ENCODE data around the gene COPS3.

Gene COPS3

GRCh38 chr17:17226451-17227265, 54.4 kb downstream of the COPS3 start:
- Mint-ChIP-seq H3K27me3 (no peaks in the 10 kb centered on the region), H3K36me3 (ENCODE audit: low read depth) (peaks cover 100% of the 10 kb centered on the region), H3K27ac (no peak overlapping the region), H3K9me3 (no peaks in the 10 kb centered on the region), H3K4me1 (ENCODE audit: low read depth) (no peaks in the 10 kb centered on the region), H3K4me3 (no peak overlapping the region)
- intact Hi-C loops (cut with micrococcal nuclease): no loop called here

- H3K27me3 Mint-ChIP-seq: no peaks in the 10 kb centered on the region
- no peaks in the 10 kb centered on the region for H3K9me3 Mint-ChIP-seq
- intact Hi-C loops (cut with micrococcal nuclease): no loop called here
- no peaks in the 10 kb centered on the region for H3K4me1 Mint-ChIP-seq (ENCODE audit: low read depth)
- H3K4me3 Mint-ChIP-seq: no peak overlapping the region
- no peak overlapping the region for H3K27ac Mint-ChIP-seq
- H3K36me3 Mint-ChIP-seq (ENCODE audit: low read depth): peaks cover 100% of the 10 kb centered on the region
These were observed 55.1 kb downstream of the COPS3 start for GRCh38 chr17:17225901-17226300.

DNA sequence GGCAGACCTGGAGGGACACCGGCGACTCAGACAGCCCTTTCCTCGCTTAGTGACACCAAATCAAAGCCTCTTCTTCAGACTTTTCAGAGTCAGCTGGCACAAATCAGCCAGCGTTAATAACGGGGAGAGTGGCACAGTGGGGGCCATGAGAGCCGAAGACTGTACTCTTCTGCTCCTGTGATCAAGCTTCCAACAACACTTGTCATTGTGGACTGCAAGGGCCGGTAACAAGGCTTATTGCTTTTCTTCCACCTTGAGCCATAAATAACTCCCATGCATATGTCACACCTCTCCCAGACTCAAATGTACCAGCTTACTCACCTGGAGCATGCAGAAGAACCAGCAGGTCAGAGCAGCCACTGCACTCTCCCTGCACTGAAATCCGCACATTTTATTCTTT, 56.9 kb downstream of the COPS3 start:
- H3K4me1 Mint-ChIP-seq (ENCODE audit: low read depth): no peaks in the 10 kb centered on the region
- no peaks in the 10 kb centered on the region for H3K27me3 Mint-ChIP-seq
- H3K9me3 Mint-ChIP-seq: no peaks in the 10 kb centered on the region
- H3K36me3 Mint-ChIP-seq (ENCODE audit: low read depth): peaks cover 100% of the 10 kb centered on the region
- intact Hi-C loops (cut with micrococcal nuclease): no loop called here
- H3K27ac Mint-ChIP-seq: no peak overlapping the region
- H3K4me3 Mint-ChIP-seq: no peak overlapping the region

DNA sequence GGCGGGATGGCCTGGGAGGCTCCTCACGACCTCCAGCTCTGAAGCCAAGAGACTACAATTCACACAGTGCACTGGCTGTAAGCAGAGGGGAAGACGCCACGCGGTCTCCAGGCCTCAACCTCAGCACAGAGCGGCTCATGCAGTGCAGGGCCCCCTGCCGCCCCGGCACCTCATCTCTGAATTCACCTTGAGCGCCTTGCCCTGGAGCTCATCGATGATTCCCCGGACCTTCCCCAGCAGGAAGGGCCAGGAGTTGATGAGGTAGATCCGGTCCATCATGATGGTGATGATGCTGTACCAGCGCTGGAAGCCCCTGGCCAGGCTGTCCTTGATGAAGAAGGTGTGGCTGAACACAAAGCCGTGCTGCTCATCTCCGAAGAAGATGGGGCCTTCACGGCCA, 57.3 kb downstream of the COPS3 start:
- Mint-ChIP-seq H3K27me3 (no peaks in the 10 kb centered on the region), H3K9me3 (no peaks in the 10 kb centered on the region), H3K27ac (no peak overlapping the region), H3K4me3 (no peak overlapping the region), H3K4me1 (ENCODE audit: low read depth) (no peaks in the 10 kb centered on the region), H3K36me3 (ENCODE audit: low read depth) (peaks cover 100% of the 10 kb centered on the region)
- intact Hi-C loops (cut with micrococcal nuclease): no loop called here

DNA sequence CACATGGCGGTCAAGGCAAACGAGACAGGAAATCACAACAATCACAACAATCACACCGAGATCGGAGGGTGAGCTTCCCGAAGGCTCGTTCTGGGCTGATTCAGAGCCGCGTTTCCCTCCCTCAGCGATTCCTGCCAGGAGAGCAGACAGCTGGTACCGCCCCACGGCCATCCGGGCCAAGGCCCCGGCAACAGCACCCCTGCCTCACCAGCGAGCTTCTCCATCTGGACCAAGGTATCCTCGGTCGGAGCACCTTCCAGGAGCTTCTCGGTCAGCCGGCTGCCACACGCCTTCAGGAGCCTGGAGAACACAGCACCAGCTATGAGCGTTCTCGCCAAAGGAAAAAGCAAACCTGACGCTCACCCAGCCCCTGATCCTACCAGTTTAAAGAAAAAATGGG, 59.7 kb downstream of the COPS3 start:
- Mint-ChIP-seq H3K27me3 (no peaks in the 10 kb centered on the region), H3K4me1 (ENCODE audit: low read depth) (no peaks in the 10 kb centered on the region), H3K27ac (no peak overlapping the region), H3K4me3 (no peak overlapping the region), H3K36me3 (ENCODE audit: low read depth) (peaks cover 100% of the 10 kb centered on the region), H3K9me3 (no peaks in the 10 kb centered on the region)
- intact Hi-C loops (cut with micrococcal nuclease): no loop called here

GRCh38 chr17:17220529-17220928, 60.5 kb downstream of the COPS3 start:
- Mint-ChIP-seq H3K27me3 (no peaks in the 10 kb centered on the region), H3K4me3 (no peak overlapping the region), H3K9me3 (no peaks in the 10 kb centered on the region), H3K27ac (no peak overlapping the region), H3K36me3 (ENCODE audit: low read depth) (peaks cover 100% of the 10 kb centered on the region), H3K4me1 (ENCODE audit: low read depth) (no peaks in the 10 kb centered on the region)
- intact Hi-C loops (cut with micrococcal nuclease): no loop called here

- H3K4me3 Mint-ChIP-seq: no peak overlapping the region
- H3K36me3 Mint-ChIP-seq (ENCODE audit: low read depth): peaks cover 100% of the 10 kb centered on the region
- H3K27me3 Mint-ChIP-seq: no peaks in the 10 kb centered on the region
- no peaks in the 10 kb centered on the region for H3K4me1 Mint-ChIP-seq (ENCODE audit: low read depth)
- intact Hi-C loops (cut with micrococcal nuclease): no loop called here
- H3K27ac Mint-ChIP-seq: no peak overlapping the region
- H3K9me3 Mint-ChIP-seq: no peaks in the 10 kb centered on the region
These were observed 63.1 kb downstream of the COPS3 start for GRCh38 chr17:17217995-17218394.

GRCh38 chr17:17216776-17217175, 64.3 kb downstream of the COPS3 start:
- H3K4me1 Mint-ChIP-seq (ENCODE audit: low read depth): no peaks in the 10 kb centered on the region
- intact Hi-C loops (cut with micrococcal nuclease): no loop called here

DNA sequence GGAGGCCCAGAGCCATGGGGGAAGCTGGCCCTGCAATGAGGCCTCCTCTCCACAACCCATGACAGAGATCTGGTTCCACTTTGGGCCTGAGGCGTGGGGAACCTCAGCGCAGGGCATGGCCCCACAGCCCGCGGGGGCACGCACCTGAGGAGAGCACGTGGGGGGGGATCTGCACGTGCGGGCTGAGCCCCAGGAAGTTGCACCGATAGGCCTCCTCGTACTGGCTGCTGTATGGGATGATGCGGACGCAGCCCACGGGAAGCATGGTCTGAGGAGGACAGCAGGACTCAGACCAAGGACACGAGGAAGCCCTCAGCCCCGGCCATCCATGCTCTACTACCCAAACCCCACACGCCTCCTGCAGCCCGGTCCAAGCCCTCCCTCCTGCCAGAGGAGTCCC, 64.8 kb downstream of the COPS3 start:
- intact Hi-C loops (cut with micrococcal nuclease): no loop called here
- no peak overlapping the region for H3K4me3 Mint-ChIP-seq
- no peaks in the 10 kb centered on the region for H3K27me3 Mint-ChIP-seq
- no peak overlapping the region for H3K27ac Mint-ChIP-seq
- no peaks in the 10 kb centered on the region for H3K9me3 Mint-ChIP-seq
- peaks cover 98% of the 10 kb centered on the region for H3K36me3 Mint-ChIP-seq (ENCODE audit: low read depth)
- no peaks in the 10 kb centered on the region for H3K4me1 Mint-ChIP-seq (ENCODE audit: low read depth)

More at GRCh38 chr17:17216776-17217175, 64.3 kb downstream of the COPS3 start:
- Mint-ChIP-seq H3K27ac (no peak overlapping the region), H3K27me3 (no peaks in the 10 kb centered on the region), H3K4me3 (no peak overlapping the region), H3K36me3 (ENCODE audit: low read depth) (peaks cover 98% of the 10 kb centered on the region), H3K9me3 (no peaks in the 10 kb centered on the region)

DNA sequence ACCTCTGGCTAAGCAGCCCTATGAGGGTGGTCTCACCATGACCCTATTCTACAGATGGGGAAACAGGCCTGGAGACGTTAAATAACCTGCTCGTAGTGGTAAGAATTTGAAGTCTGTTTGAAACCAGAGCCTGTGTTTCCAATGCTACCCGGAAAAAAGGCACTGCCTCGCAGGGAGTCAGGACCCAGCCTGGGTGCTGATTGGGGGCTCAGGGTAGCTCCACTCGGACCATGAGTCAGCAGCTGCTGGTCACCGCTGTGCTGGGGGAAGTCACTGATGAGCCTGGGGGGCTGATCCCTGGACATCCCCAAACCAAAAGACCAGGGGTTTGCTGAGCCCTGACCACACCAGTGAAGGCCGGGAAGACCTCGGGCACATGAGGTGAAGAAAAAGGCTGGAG, 65.5 kb downstream of the COPS3 start:
- Mint-ChIP-seq H3K4me3 (no peak overlapping the region), H3K9me3 (no peaks in the 10 kb centered on the region), H3K4me1 (ENCODE audit: low read depth) (no peaks in the 10 kb centered on the region), H3K36me3 (ENCODE audit: low read depth) (peaks cover 98% of the 10 kb centered on the region), H3K27me3 (no peaks in the 10 kb centered on the region), H3K27ac (no peak overlapping the region)
- intact Hi-C loops (cut with micrococcal nuclease): no loop called here

GRCh38 chr17:17214646-17215436, 66.2 kb downstream of the COPS3 start:
- Mint-ChIP-seq H3K27ac (no peak overlapping the region), H3K27me3 (no peaks in the 10 kb centered on the region), H3K9me3 (no peaks in the 10 kb centered on the region), H3K4me3 (no peak overlapping the region), H3K36me3 (ENCODE audit: low read depth) (peaks cover 92% of the 10 kb centered on the region), H3K4me1 (ENCODE audit: low read depth) (no peaks in the 10 kb centered on the region)
- intact Hi-C loops (cut with micrococcal nuclease): no loop called here

GRCh38 chr17:17213775-17214174, 67.3 kb downstream of the COPS3 start:
- intact Hi-C loops (cut with micrococcal nuclease): no loop called here

DNA sequence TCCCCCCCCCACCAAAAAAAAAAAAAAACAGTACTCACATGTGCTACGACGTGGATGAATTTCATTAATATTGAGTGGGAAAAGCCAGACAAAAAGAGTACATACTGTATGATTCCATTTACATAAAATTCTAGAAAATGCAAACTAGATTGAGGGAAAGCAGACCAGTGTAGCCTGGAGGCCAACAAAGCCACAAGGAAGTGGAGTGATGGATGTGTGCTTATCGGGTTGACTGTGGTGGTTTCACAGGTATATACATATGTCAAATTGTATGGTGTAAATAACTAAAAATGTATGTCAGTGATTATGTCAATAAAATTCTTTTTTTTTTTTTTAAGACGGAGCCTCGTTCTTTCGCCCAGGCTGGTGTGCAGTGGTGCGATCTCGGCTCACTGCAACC, 73.0 kb downstream of the COPS3 start:
- no peak overlapping the region for H3K4me3 Mint-ChIP-seq
- H3K27me3 Mint-ChIP-seq: peaks cover 15% of the 10 kb centered on the region
- no peaks in the 10 kb centered on the region for H3K9me3 Mint-ChIP-seq
- intact Hi-C loops (cut with micrococcal nuclease): loop anchor here (2.0 kb wide), 1 partner anchor 57 kb away; no protein-coding TSS in a partner anchor
- peaks cover 32% of the 10 kb centered on the region for H3K36me3 Mint-ChIP-seq (ENCODE audit: low read depth)
- H3K27ac Mint-ChIP-seq: no peak overlapping the region
- peaks cover 33% of the 10 kb centered on the region for H3K4me1 Mint-ChIP-seq (ENCODE audit: low read depth)

More at GRCh38 chr17:17213775-17214174, 67.3 kb downstream of the COPS3 start:
- Mint-ChIP-seq H3K4me1 (ENCODE audit: low read depth) (no peaks in the 10 kb centered on the region), H3K27ac (no peak overlapping the region), H3K9me3 (no peaks in the 10 kb centered on the region), H3K36me3 (ENCODE audit: low read depth) (peaks cover 81% of the 10 kb centered on the region), H3K4me3 (no peak overlapping the region), H3K27me3 (no peaks in the 10 kb centered on the region)

DNA sequence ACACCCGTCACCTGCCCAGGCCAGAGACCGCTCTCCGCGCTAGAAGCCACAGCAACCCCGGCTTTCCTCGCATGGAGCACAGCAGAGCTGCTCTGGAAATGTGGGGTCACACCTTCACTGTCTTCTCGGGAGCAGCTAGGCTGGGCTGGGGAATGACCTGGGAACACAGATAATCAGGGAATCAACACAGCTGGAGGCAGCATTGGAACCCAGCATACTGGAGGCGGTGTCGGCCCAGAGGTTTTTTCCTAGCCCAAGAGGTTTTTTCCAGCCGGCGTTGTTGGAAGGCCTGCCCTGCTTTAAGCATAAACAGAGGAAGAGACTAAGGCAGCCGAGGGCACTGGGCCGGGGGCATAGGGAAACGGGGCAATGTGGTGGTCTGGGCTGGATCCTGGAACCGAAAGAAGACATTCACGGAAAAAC, 74.1 kb downstream of the COPS3 start:
- H3K9me3 Mint-ChIP-seq: no peaks in the 10 kb centered on the region
- peak overlapping the region; percentile 84 for H3K27ac Mint-ChIP-seq
- H3K4me3 Mint-ChIP-seq: peak overlapping the region; percentile 77
- intact Hi-C loops (cut with micrococcal nuclease): loop anchor here (2.0 kb wide), 1 partner anchor 56 kb away; no protein-coding TSS in a partner anchor
- peaks cover 33% of the 10 kb centered on the region for H3K4me1 Mint-ChIP-seq (ENCODE audit: low read depth)
- peaks cover 35% of the 10 kb centered on the region for H3K36me3 Mint-ChIP-seq (ENCODE audit: low read depth)
- H3K27me3 Mint-ChIP-seq: peaks cover 15% of the 10 kb centered on the region

Data from dendritic cell treated with granulocyte-macrophage colony-stimulating factor and Interleukin-4, amounts not matched to agents 40 ng/mL and 50 ng/mL, for 4 days (primary cell).